H7 (cell line): Measurements from ENCODE around the gene CSF1R. TPM values are rescaled to one million over a fixed set of nuclear protein-coding genes. Genes with fewer than 3 reads are reported as not detected.
A peak's percentile ranks its signal among the peaks of the same experiment; 100 is the strongest.

Source experiments
- DNase-seq: peaks from one replicate; pipeline ENCODE4 v3.0.0; 2012
- H3K27me3 ChIP-seq: 2 replicates; pipeline ENCODE4 v1.6.0; 2011; ENCODE audit warnings: mild to moderate bottlenecking, low read length; ENCODE audit not compliant: control insufficient read depth, insufficient read depth
- H3K36me3 ChIP-seq: replicated peaks from 2 replicates; pipeline ENCODE4 v1.5.1; 2011; ENCODE audit warnings: low read length; ENCODE audit not compliant: control insufficient read depth, insufficient read depth
- H3K4me3 ChIP-seq: 2 replicates; pipeline ENCODE4 v1.5.1; 2011; ENCODE audit warnings: low read depth, mild to moderate bottlenecking, control low read depth, low read length, moderate library complexity; ENCODE audit not compliant: insufficient read depth
- total RNA-seq: library from RNA; depleted of rRNA; stranded (reverse); fragments of >200 nt; shearing (Covaris generic); gene quantifications from 2 replicates; pipeline ENCODE4 v1.2.3, GENCODE V29; 2014

CSF1R gene
- total RNA-seq, 1 experiment from 2014 or later: not detected

DNA sequence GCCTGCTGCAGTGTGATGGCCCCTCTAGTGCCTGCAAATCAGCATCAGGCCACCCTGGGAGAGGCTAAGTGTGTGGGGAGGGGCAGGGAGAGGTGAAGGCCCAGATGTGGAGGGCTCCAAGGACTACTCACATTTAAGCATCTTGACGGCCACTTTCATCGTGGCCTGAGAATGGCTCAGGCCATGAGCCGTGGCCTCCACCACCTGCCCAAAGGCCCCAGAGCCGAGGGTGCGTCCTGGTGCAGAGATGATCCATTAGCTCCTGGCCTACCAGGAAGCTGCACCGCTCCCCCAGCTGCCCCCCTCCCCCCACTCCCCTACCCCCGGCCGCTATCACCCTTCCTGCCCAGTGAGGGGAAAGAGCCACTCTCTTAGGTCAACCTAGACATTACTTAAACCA is 38.2 kb upstream of the CSF1R start:
- Histone ChIP-seq H3K4me3 (no peak overlapping the region), H3K27me3 (no peaks in the 10 kb centered on the region; the same call in 1 of the 2 replicates), H3K36me3 (no peaks in the 10 kb centered on the region)
- DNase-seq: no peak

- H3K27me3 ChIP-seq: no peaks in the 10 kb centered on the region; the same call in 1 of the 2 replicates
Measured at GRCh38 chr5:150124111-150124557, 37.8 kb upstream of the CSF1R start.

GRCh38 chr5:150123542-150123941 is 37.2 kb upstream of the CSF1R start:
- Histone ChIP-seq H3K27me3 (no peaks in the 10 kb centered on the region; the same call in 1 of the 2 replicates), H3K36me3 (no peaks in the 10 kb centered on the region), H3K4me3 (no peak overlapping the region)
- no peak for DNase-seq

More at GRCh38 chr5:150124111-150124557, 37.8 kb upstream of the CSF1R start:
- H3K4me3 ChIP-seq: no peak overlapping the region
- DNase-seq: no peak
- H3K36me3 ChIP-seq: no peaks in the 10 kb centered on the region

DNA sequence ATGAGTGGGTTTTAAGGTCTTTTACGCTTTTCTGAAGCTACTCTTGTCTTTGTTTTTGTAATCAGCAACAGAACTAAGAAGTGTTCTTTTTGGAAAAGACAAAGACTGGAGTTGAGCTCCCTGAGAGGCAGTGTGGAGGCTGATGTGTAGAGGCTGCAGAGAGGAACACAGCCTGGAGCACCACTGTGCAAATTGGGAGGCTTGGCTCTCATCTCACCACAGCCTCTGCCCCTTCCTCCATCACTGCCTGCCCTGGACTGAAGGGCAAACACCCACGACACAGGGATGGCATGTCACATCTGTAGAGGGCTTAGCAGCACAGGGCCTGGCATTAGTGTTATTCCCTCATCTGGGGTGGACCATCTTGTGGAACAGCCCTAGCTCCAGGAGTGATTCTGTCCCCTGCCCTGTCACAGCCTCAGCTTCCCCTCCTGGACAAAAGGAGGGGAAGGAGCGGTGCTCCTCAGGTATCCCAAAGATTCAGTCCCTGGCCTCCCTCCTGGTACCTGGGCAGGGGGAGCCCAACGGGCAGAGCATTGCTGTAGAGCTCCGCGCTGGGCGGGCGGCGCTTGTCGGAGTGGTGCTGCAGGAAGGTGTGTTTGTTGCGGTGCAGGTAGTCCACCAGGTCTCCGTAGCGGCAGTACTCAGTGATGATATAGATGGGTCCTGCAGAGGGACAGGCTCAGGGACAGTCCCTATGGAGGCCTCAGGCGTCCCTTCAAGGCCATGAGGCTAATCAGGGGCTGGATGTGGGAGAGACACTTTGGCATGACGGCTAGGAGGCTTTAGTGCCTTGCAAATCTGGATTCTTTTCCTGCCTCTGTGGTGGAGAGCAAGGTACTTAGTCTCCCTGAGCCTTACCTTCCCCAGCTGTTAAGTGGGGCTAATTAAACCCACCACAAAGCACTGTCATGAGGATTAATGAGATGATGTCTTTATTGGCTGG is 36.5 kb upstream of the CSF1R start:
- Histone ChIP-seq H3K36me3 (no peaks in the 10 kb centered on the region; the same call in 1 of the 2 replicates), H3K27me3 (no peaks in the 10 kb centered on the region; the same call in 1 of the 2 replicates), H3K4me3 (no peak overlapping the region)
- no peak for DNase-seq

- DNase-seq: peak; percentile 91
- no peaks in the 10 kb centered on the region; the same call in 1 of the 2 replicates for H3K36me3 ChIP-seq
- no peak overlapping the region for H3K4me3 ChIP-seq
- no peaks in the 10 kb centered on the region; the same call in 1 of the 2 replicates for H3K27me3 ChIP-seq
Measured at GRCh38 chr5:150122158-150122510, 35.8 kb upstream of the CSF1R start.

DNA sequence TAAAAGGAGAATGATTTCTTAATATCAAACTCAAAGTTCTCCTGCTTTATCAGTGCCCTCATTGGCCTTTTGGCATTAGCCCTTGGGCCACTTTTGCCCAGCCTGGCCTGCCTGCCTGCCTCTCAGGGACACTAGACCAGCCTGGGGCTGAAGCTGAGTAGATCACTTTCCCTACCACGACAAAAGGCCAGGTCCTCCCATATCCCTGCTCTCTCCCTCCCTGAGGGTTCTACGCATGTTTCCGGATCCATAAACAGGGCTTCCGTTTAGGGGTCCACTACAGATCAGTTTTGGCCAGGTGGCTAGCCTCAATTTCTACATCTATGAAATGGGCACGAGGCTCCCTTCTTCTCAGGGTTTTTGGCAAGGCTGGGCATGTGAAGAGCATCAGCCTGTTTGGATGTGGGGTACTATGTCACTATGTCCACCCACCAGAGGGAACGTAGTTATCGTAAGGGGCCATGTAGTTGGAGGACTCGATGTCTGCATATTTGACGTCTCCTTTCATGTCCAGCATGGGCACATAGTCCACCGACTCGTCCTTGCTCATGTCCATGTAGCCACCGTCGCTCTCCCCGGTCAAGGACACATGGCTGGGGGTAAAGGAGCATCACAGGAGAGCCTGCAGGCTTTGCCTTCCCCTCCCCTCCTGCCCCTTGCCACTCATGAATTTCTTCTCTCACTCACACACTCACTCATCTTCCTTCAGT is 35.2 kb upstream of the CSF1R start:
- DNase-seq: no peak
- Histone ChIP-seq H3K36me3 (no peaks in the 10 kb centered on the region; the same call in 1 of the 2 replicates), H3K4me3 (no peak overlapping the region), H3K27me3 (no peaks in the 10 kb centered on the region; the same call in 1 of the 2 replicates)

DNA sequence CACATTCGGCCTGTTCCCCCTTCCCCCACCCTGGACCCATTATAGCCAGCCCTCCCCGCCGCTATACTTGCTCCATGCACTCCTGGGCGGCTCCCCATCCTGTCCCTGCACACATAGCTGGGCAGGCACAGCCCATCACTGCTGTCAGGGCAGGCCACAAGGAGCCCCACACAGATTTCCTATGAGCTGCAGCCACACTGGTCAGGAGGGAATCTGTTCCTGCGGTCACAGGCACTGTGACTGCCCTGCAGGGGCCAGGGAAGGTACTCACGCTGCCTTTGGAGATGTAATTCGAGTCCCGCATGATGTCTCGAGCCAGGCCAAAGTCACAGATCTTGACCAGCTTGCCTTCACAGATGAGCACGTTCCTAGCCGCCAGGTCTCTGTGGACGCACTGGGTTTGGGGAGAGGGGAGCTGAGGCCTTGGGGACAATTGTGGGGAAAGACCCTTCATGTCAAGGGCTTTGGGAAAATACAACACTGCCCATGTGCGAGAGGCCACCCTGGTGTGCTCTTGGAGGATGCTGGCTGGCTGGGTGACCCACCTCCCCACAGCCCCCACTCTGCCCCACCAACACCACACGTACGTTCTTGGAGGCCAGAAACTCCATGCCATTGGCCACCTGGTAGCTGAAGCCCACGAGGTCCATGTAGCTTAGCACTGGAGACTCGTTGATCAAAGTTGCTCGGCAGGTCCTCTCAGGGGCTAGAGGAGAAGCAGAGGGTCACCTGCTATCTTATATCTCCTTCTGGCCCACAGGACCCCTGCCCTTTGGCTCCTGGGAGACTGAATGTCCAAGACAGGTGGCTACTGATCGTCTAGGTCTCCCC is 34.5 kb upstream of the CSF1R start:
- no peak for DNase-seq
- Histone ChIP-seq H3K27me3 (no peaks in the 10 kb centered on the region), H3K36me3 (no peaks in the 10 kb centered on the region; the same call in 1 of the 2 replicates), H3K4me3 (no peak overlapping the region)

DNA sequence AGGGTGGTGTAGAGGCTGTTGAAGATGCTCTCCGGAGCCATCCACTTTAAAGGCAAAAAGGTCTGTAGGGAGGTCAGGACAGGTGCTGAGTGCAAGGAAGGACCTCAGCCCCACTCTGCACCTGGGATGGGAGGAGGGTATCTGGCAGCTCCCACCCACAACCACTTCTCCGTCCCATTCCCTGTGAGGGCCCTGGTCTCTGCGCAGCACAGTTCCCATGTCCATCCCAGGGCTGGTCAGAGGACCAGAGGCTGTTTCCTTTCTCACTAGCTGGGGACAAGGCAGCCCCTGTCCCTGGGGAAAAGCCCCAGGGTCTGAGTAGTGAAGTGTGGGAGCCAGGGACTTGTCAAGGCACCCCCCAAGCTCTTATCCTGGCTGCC is 33.7 kb upstream of the CSF1R start:
- Histone ChIP-seq H3K27me3 (no peaks in the 10 kb centered on the region), H3K4me3 (no peak overlapping the region), H3K36me3 (no peaks in the 10 kb centered on the region; the same call in 1 of the 2 replicates)
- DNase-seq: peak; percentile 32

- Histone ChIP-seq H3K4me3 (no peak overlapping the region), H3K27me3 (no peaks in the 10 kb centered on the region), H3K36me3 (no peaks in the 10 kb centered on the region; the same call in 1 of the 2 replicates)
- DNase-seq: peak; percentile 16
Measured at GRCh38 chr5:150119421-150120061, 33.2 kb upstream of the CSF1R start.

DNA sequence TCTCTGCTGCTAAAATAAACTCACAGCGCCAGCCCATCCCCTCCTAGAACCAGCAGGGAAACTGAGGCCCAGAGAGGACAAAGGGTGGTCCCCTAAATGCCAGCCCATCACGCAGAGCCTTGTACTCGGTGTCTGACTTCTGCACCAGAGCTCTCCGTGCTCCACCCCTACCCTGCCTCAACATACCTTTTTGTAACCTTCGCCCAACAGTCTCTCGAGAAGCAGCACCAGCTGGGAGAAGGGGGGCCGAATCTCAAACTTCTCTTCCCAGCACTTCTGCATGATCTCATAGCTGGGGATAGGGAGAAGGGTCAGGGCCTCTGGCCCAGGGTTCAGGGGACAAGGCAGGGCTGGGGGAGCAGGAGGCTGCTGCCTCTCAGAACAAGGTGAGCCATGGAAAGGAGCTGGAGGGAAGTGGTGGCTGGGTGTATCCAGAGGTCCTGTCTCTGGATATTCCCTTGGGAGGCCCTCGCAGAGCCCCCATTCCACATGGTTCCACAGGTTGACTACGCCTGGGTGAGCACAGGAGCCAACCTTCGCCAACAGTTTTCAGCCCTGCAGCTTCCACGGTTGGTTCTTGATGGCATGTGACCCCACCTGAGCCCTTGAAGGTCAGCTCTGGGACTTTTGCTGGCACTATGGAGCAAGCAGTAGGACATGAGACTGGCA is 32.3 kb upstream of the CSF1R start:
- H3K4me3 ChIP-seq: no peak overlapping the region
- DNase-seq: peak; percentile 22
- no peaks in the 10 kb centered on the region for H3K27me3 ChIP-seq
- H3K36me3 ChIP-seq: no peaks in the 10 kb centered on the region; the same call in 1 of the 2 replicates

- Histone ChIP-seq H3K36me3 (no peaks in the 10 kb centered on the region; the same call in 1 of the 2 replicates), H3K4me3 (no peak overlapping the region), H3K27me3 (no peaks in the 10 kb centered on the region)
- peak; percentile 18 for DNase-seq
Measured at GRCh38 chr5:150117945-150118560, 31.7 kb upstream of the CSF1R start.

DNA sequence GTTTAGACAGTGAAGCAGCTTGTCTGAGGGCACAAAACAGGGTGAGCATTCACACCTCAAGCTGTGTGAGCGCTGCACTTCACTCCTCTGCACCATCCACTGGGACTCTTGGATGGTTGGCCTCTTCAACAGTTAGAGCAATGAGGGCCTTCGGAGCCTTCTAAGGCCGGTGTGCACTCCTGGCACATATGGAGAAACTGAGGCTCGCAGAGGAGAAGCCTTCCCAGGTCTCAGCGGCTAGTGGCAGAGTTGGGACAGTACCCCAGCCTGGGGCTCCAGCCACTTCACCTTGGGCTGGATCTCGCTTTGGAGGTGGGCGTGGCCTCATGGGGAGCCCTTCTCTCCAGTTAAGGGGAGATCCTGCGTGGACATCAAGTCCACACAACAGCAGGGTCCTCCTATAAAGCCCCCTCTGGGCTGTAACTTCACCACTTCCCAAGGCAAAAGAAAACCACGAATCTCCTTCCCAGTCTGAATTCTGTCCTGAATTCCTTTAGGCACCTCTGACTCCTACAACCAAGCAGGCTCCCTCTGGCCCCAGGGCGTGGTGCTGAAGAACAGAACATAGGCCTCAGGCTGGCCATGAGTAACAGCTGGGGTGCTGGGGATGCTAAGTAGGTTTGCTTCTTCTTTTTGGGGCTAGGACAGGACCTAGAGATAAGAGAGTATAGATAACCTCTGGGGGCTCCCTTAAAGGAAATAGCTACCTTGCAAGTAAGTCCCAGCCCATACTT is 30.5 kb upstream of the CSF1R start:
- peak; percentile 35 for DNase-seq
- no peak overlapping the region for H3K4me3 ChIP-seq
- H3K27me3 ChIP-seq: no peaks in the 10 kb centered on the region
- no peaks in the 10 kb centered on the region; the same call in 1 of the 2 replicates for H3K36me3 ChIP-seq
